ENCODE data around the gene IL1B. TPM values are rescaled to one million over a fixed set of nuclear protein-coding genes. Genes with fewer than 3 reads are reported as not detected.

The IL1B gene
- total RNA-seq, 1 donor from 2014 or later, result not detected

DNA sequence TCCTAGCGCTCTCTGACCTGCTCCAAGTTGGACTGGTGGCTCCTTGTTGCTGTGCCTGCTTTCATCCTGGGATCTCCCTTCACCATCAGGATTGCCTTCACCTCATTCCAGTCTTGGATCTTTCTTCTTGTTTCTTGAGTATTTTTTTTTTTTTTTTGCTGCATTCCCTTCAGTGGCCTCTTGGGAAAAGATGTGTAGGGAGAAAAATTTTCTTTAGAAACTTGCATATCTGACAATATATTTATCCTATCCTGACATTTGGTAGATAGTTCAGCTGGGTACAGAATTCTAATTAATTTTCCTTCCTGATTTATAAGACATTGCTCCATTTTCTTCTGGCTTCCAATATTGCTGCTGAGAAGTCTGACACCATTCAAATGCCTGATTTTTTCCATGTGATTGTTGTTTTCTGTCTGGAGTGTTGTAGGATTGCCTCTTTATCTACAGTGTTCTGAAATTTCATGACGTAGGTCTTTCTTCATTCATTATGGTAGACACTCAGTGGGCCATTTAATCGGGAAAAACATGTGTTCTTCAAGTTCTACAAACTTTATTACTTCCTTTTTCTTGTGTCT lies 29.3 kb downstream of the IL1B start:
- no peak for DNase-seq (ENCODE audit: low read depth)

DNA sequence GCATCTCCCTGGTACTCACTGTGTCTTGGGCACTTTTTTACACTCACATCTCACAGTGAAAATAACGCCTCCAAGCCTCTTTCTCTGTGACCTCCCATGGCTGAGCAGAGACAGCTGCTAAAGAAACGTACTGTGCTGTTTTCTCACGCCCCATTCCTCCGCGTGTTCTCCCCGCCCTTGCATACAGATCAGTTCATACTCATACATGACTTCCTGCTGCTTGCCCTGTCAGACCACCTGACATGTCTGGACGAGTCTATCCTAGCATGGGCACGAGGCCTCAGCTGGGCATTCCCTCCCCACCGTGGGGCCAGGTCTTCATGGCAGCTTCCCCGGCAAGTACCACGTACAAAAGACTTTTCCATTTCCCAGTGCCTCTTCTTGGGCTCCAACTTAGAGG lies 31.0 kb downstream of the IL1B start:
- no peak for DNase-seq (ENCODE audit: low read depth)

DNA sequence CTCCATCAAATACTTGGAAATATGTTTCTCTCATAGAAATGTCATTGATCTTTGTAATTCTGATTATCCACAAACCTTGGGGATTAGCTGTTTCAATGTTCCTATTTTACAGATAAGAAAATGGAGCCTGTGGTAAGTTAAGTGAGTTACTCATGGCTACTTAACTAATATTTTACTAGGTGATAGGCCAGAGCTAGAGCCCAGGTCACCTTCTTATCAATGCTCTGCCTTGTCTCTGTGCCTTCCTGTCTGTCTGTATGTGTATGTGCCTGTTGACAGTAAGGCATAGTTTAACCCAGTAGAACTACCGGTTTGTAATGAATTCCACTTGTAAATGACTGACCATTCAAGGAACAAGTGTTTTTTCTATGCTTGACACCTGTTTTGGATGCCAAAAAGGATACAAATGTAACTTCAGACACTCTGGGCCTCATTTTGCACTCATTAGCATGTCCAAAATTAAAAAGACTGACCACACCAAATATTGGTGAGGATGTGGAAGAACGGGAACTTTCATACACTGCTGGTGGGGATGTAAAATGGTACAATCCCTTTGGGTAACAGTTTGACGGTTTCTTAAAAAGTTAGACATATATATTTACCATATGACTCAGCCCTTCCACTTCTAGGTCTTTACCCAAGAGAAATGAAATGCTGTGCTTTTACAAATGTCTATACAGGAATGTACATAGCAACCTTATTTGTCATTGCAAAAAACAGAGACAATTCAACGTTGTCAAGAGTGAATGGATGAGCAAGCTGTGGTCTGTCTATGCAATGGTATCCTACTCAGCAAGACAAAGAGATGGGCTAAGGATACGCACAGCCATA lies 32.7 kb downstream of the IL1B start:
- no peak for DNase-seq (ENCODE audit: low read depth)

GRCh38 chr2:112800881-112801583 lies 35.5 kb downstream of the IL1B start:
- no peak for DNase-seq (ENCODE audit: low read depth)

DNA sequence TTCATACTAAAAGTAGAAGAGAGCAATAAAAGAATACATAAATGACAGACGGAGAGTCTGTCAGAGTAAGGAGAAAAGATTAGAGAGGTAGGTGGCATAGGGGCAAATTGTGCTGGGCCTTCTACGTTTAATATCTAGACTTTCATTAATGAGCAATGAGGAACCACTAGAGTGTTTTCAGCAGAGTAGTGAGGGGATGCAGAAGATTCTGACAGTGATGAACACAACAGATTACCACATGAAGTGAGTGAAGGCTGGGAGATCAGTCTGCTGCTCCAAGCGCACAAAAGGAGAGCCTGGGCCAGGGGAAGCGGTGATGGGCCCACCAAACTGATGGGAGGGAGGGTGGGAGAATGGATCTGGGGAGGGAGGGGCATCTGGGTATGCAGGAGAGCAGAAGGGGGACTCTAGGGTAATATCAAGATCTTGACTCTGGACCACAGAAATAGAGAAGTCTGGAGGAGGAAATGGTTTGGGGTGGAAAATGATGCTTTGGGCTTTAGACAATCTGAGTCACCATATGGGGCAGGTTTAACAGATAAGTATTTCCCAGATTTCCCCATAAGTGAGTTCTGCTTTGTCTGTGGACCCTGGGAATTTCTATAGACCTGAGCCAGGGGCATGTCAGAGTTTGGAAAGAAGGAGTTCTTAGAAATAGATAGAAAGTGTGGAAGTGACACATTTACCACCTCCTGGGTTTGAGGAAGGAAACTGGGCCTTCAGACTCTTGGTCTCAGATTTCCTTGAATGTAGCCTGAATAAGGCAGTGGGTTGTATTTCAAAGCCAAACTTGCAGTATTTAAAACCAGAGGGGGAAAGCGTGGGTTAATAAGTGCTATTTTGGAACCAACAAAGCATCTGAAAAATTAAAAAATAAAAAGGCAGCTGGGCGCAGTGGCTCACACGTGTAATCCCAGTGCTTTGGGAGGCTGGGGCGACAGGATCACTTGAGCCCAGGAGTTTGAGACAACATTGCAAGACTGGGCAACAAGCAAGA lies 37.3 kb downstream of the IL1B start:
- DNase-seq (ENCODE audit: low read depth), result no peak

DNA sequence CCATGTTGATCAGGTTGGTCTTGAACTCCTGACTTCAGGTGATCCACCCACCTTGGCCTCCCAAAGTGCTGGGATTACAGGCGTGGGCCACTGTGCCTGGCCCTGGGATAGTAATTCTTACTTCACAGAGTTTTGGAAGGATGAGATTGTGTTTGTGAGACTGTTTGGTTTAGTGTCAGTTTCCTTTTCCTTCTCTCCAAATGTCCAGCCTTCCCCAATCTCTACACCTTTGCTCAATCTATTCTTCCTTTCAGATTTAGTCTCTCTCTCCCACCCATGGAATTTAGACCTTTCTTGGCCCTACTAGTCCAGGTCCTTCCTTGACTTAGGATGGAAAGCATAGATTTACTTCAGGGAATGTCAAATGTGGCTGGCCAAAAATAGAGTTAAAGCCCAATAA lies 40.1 kb downstream of the IL1B start:
- DNase-seq (ENCODE audit: low read depth), result no peak

- DNase-seq (ENCODE audit: low read depth), result no peak
These were observed 40.8 kb downstream of the IL1B start for GRCh38 chr2:112795774-112796173.

- DNase-seq (ENCODE audit: low read depth), result no peak
These were observed 41.7 kb downstream of the IL1B start for GRCh38 chr2:112794841-112795240.

DNA sequence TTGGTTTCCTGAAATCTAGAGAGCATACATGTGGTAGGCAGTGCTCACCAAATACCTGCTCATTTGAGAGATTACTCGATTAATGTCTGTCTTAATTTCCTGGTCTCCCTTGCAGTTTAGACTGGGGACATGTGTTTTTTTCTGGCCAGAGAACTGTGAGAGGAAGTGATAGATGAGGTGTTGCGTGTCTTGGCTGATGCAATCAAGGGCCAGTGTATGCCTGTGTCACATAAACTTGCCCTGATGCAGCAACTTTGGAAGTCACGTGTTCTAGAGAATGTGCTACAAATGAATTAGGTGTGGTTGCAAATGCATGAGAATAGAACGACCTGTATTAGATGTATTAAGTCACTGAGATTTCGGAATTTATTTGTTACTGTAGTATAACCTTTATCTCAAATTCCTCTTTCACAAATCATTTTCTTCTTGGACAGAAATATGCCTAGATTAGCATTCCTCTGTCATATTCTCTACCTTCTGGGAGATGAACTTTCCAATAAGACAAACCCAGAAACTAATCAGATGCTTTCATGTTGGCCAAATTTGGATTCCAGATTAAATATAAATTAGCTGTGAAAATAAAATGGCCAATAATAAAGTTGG lies 42.3 kb downstream of the IL1B start:
- DNase-seq (ENCODE audit: low read depth), result no peak

DNA sequence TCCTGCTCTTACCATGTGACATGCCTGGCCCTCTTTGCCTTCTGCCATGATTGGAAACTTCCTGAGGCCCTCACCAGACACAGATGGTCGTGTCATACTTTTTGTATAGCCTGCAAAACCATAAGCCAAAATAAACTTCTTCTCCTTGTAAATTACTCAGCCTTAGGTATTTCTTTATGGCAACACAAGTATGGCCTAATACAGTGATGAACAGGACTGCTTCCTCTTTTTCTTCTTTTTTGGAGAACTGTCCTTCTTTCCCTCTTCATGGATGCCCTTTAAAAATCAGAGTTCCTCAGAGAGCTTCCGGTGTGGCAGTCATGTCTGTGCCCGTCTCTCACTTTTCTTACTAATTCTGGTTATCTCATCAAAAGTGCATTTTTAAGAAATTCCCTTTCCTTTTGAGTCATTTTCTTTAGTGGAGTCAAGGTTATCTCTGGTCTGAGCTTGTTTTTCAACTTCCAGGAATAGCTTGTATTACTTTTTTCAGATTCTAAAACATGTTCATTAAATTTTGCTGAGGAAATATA lies 43.1 kb downstream of the IL1B start:
- no peak for DNase-seq (ENCODE audit: low read depth)

GRCh38 chr2:112792419-112792818 lies 44.2 kb downstream of the IL1B start:
- DNase-seq (ENCODE audit: low read depth), result no peak

GRCh38 chr2:112791693-112792230 lies 44.8 kb downstream of the IL1B start:
- no peak for DNase-seq (ENCODE audit: low read depth)

GRCh38 chr2:112791019-112791418 lies 45.6 kb downstream of the IL1B start:
- DNase-seq (ENCODE audit: low read depth), result no peak

GRCh38 chr2:112790305-112790704 lies 46.3 kb downstream of the IL1B start:
- DNase-seq (ENCODE audit: low read depth), result no peak

- DNase-seq (ENCODE audit: low read depth), result no peak
These were observed 47.4 kb downstream of the IL1B start for GRCh38 chr2:112789186-112789585.

GRCh38 chr2:112788653-112789052 lies 47.9 kb downstream of the IL1B start:
- DNase-seq (ENCODE audit: low read depth), result no peak

DNA sequence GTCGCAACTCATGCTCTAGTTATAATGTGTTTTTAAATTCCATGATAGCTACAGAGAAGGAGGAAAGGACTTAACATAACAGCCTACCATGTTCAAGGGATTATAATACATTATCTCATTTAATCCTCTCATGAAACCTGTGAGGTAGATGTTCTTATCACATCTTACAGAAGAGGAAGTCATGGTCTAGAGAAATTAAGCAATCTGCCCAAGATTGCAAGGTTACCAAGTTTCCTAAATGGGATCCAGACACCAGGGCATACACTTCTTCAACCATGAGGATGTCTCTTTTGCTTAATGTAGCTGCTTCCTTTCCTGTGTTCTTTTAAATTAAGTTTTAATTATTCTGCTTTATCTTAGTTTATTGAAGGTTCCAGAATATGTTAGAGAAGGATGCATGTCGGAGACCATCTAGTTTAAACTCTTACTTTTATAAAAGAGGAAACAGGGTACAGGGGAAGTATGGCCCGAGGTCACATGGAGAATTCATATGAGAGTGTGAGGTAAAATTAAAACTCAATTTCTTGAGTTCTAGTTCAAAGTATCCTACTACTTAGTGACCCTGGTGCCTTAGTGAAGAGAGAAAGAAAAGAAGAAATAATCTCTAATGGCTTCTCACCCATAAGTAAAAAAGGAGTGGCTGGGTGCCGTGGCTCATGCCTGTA lies 48.7 kb downstream of the IL1B start:
- DNase-seq (ENCODE audit: low read depth), result no peak

DNA sequence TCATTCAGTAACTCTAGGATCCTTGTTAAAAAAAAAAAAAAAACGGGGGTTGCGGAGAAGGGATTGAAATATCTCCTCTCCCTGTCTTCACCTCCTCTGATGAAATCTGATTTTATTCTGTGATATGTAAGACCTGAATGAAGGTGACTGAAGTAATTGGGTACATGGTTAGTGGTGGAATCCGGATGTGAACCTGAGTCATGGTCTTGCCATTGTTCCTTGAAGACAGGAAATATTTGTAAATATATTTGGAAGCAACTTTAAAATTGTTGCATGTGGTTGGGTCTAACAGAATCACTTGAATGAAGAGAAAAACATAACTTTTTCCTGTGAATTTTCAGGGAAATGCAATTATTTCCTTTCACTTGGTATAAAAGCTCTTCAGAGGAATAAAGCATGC lies 49.3 kb downstream of the IL1B start:
- no peak for DNase-seq (ENCODE audit: low read depth)

Data from myocyte (in vitro differentiated cells).